T-cell (primary cell): Measurements from ENCODE around the gene PNPLA7. TPM values are rescaled to one million over a fixed set of nuclear protein-coding genes. Genes with fewer than 3 reads are reported as not detected.
A peak's percentile ranks its signal among the peaks of the same experiment; 100 is the strongest.
"Not testable (repeated sequence)": the region's sequence is repeated elsewhere in the genome, so short reads cannot be mapped to it uniquely, and the experiment has no call there.

Experiments used
- ATAC-seq, 4 experiments: fragments of 200-7000 bp in 3 of 4; fragments of 150-1000 bp in 1 of 4; cut with Tn5 transposase; replicated peaks in 1 of 4; 1 replicate in 3 of 4; 2 replicates in 1 of 4; pipeline ENCODE4 v1.10.0; 2021; ENCODE audit warnings: moderate library complexity in 3 of 4, mild to moderate bottlenecking in 2 of 4, moderate number of reproducible peaks in 1 of 4
- CTCF ChIA-PET, 2 donors: fragments of 300-600 bp; sonication (Branson Sonifier 250); formaldehyde crosslinking; loops; one replicate each; lab custom pipeline; 2022; ENCODE audit warnings: antibody characterized with exemption in 2 of 2; lab: Charles Lee
- POLR2A ChIA-PET, 2 donors: fragments of 300-600 bp; sonication (Branson Sonifier 250); formaldehyde crosslinking; loops; one replicate each; lab custom pipeline; 2022; ENCODE audit warnings: antibody characterized with exemption in 2 of 2; lab: Charles Lee
- DNase-seq, 35 experiments: peaks; one replicate each; pipeline versions ENCODE4 v3.0.0 to v3.0.0-alpha.2; 2013 to 2023
- H3K27ac ChIP-seq: one replicate; pipeline ENCODE4 v1.5.1; 2013; ENCODE audit warnings: low read length
- H3K27me3 ChIP-seq, 2 experiments: replicated peaks in 1 of 2; 1 replicate in 1 of 2; 2 replicates in 1 of 2; pipeline versions ENCODE4 v1.6.1 to v1.7.0; 2013; ENCODE audit warnings: low read length in 1 of 2, mixed read lengths in 1 of 2; ENCODE audit not compliant: control insufficient read depth in 2 of 2, insufficient read depth in 2 of 2; ENCODE audit errors: extremely low read depth in 1 of 2
- H3K36me3 ChIP-seq, 2 donors: 1 replicate in 1 of 2; 2 replicates in 1 of 2; pipeline versions ENCODE4 v1.6.1 to v1.7.0; 2013; ENCODE audit warnings: low read length in 1 of 2; ENCODE audit not compliant: control insufficient read depth in 2 of 2, insufficient read depth in 1 of 2; ENCODE audit errors: extremely low read depth in 1 of 2
- H3K4me1 ChIP-seq, 2 experiments: 1 replicate in 1 of 2; 2 replicates in 1 of 2; pipeline versions ENCODE4 v1.6.1 to v1.7.0; 2013; ENCODE audit warnings: low read length in 2 of 2, mixed read lengths in 1 of 2; ENCODE audit not compliant: insufficient read depth in 2 of 2, control insufficient read depth in 1 of 2; ENCODE audit errors: extremely low read depth in 1 of 2
- H3K4me3 ChIP-seq, 2 donors: 1 replicate in 1 of 2; 2 replicates in 1 of 2; pipeline versions ENCODE4 v1.5.1 to v1.7.0; 2013; ENCODE audit warnings: mild to moderate bottlenecking in 2 of 2, low read length in 1 of 2, moderate library complexity in 1 of 2; ENCODE audit not compliant: control insufficient read depth in 1 of 2; ENCODE audit errors: extremely low read depth in 1 of 2
- H3K9me3 ChIP-seq: 2 replicates; pipeline ENCODE4 v1.7.0; 2013
- H3K27ac Mint-ChIP-seq, 2 donors: one replicate each; pipeline ENCODE4 v1.8.0; 2020 to 2021; ENCODE audit warnings: mild to moderate bottlenecking in 2 of 2, mixed read lengths in 2 of 2
- H3K27me3 Mint-ChIP-seq, 2 donors: one replicate each; pipeline ENCODE4 v1.8.0; 2021 to 2022; ENCODE audit warnings: mixed read lengths in 2 of 2
- H3K36me3 Mint-ChIP-seq: one replicate; pipeline ENCODE4 v1.8.0; 2021; ENCODE audit warnings: mixed read lengths
- H3K4me1 Mint-ChIP-seq, 3 donors: one replicate each; pipeline ENCODE4 v1.8.0; 2020 to 2022; ENCODE audit warnings: mixed read lengths in 3 of 3, mild to moderate bottlenecking in 1 of 3
- H3K4me3 Mint-ChIP-seq, 3 donors: one replicate each; pipeline ENCODE4 v1.8.0; 2020 to 2022; ENCODE audit warnings: mild to moderate bottlenecking in 3 of 3, mixed read lengths in 3 of 3, moderate library complexity in 3 of 3
- H3K9me3 Mint-ChIP-seq, 3 donors: one replicate each; pipeline ENCODE4 v1.8.0; 2020 to 2022; ENCODE audit warnings: mixed read lengths in 3 of 3
- WGBS: methylation state at CpG from one replicate; pipeline ENCODE4 v1.1.5; 2013; ENCODE audit warnings: missing lambda C conversion rate; ENCODE audit not compliant: insufficient coverage; 5-methylcytosine and 5-hydroxymethylcytosine counted together
- total RNA-seq, 35 experiments: library from RNA in 6 of 35; stranded (reverse) in 6 of 35; fragments of 120-200 nt in 1 of 35; gene quantifications; one replicate each; pipeline versions ENCODE4 v1.2.1 to v1.2.4 and lab custom pipeline; 2013 to 2026

PNPLA7 gene
- total RNA-seq, 5 donors from 2014 or later (not counting 1 experiment from before 2014, with no cell fraction given): 11.7 to 20.0 (median 15.6) TPM

- DNase-seq: peak in 7 of 35 experiments; percentile 11 to 43 (median 26)
- H3K36me3 Mint-ChIP-seq: no peaks in the 10 kb centered on the region
- H3K9me3 Mint-ChIP-seq: no peaks in the 10 kb centered on the region
- H3K27me3 ChIP-seq: peaks cover 0 to 20% of the 10 kb centered on the region in 2 experiments
- H3K4me3 ChIP-seq: peak overlapping the region in 1 of 2 donors; percentile 24
- H3K4me1 ChIP-seq: peaks cover 0 to 29% of the 10 kb centered on the region in 2 experiments
- peak in 2 of 4 experiments; percentile 33 to 41 for ATAC-seq
- 18% methylated on average over 15 of the region's 30 CpGs for WGBS
- no peaks in the 10 kb centered on the region for H3K9me3 ChIP-seq
- H3K4me1 Mint-ChIP-seq: peaks cover 0 to 21% (median 14%) of the 10 kb centered on the region in 3 donors
- H3K27ac ChIP-seq: no peak overlapping the region
- H3K27ac Mint-ChIP-seq: no peak overlapping the region
- H3K4me3 Mint-ChIP-seq: peak overlapping the region in 1 of 3 donors; percentile 42
- H3K36me3 ChIP-seq: no peaks in the 10 kb centered on the region
- no peaks in the 10 kb centered on the region for H3K27me3 Mint-ChIP-seq
- ChIA-PET POLR2A (no interaction called here), CTCF (no interaction called here)
Measured at GRCh38 chr9:137411645-137412380, 138.4 kb downstream of the PNPLA7 start.

GRCh38 chr9:137411260-137411644 is 138.9 kb downstream of the PNPLA7 start:
- Mint-ChIP-seq H3K27ac (no peak overlapping the region), H3K36me3 (no peaks in the 10 kb centered on the region), H3K4me1 (peaks cover under 1 to 21% (median 14%) of the 10 kb centered on the region in 3 donors), H3K4me3 (peak overlapping the region in 1 of 3 donors; percentile 42), H3K9me3 (no peaks in the 10 kb centered on the region), H3K27me3 (no peaks in the 10 kb centered on the region)
- no peak for DNase-seq
- Histone ChIP-seq H3K36me3 (no peaks in the 10 kb centered on the region), H3K27ac (no peak overlapping the region), H3K27me3 (peaks cover 0 to 26% of the 10 kb centered on the region in 2 experiments), H3K4me1 (peaks cover 0 to 32% of the 10 kb centered on the region in 2 experiments), H3K9me3 (no peaks in the 10 kb centered on the region), H3K4me3 (peak overlapping the region in 1 of 2 donors; percentile 24)
- WGBS: 14% methylated on average over 12 of the region's 17 CpGs
- peak in 1 of 4 experiments; percentile 16 for ATAC-seq
- CTCF ChIA-PET: no interaction called here
- POLR2A ChIA-PET: no interaction called here

GRCh38 chr9:137410891-137411249 is 139.3 kb downstream of the PNPLA7 start:
- Mint-ChIP-seq H3K4me1 (peaks cover 4 to 23% (median 14%) of the 10 kb centered on the region in 3 donors), H3K9me3 (no peaks in the 10 kb centered on the region), H3K27me3 (peaks cover 0 to 3% of the 10 kb centered on the region in 2 donors), H3K4me3 (peak overlapping the region in 1 of 3 donors; percentile 42), H3K27ac (no peak overlapping the region), H3K36me3 (no peaks in the 10 kb centered on the region)
- CTCF ChIA-PET: no interaction called here
- no peak for ATAC-seq
- H3K27me3 ChIP-seq: peaks cover 0 to 29% of the 10 kb centered on the region in 2 experiments
- no peak for DNase-seq
- no peaks in the 10 kb centered on the region for H3K36me3 ChIP-seq
- H3K27ac ChIP-seq: no peak overlapping the region
- peaks cover 0 to 33% of the 10 kb centered on the region in 2 experiments for H3K4me1 ChIP-seq
- 88% methylated on average over 8 of the region's 15 CpGs for WGBS
- POLR2A ChIA-PET: no interaction called here
- H3K4me3 ChIP-seq: no peak overlapping the region
- H3K9me3 ChIP-seq: no peaks in the 10 kb centered on the region

GRCh38 chr9:137410236-137410890 is 139.8 kb downstream of the PNPLA7 start:
- not testable (repeated sequence) for H3K27ac Mint-ChIP-seq

More at GRCh38 chr9:137410236-137410890, 139.8 kb downstream of the PNPLA7 start:
- H3K27me3 Mint-ChIP-seq, H3K9me3 Mint-ChIP-seq, H3K36me3 Mint-ChIP-seq, CTCF ChIA-PET, ATAC-seq, DNase-seq, H3K27ac ChIP-seq, POLR2A ChIA-PET, H3K36me3 ChIP-seq, H3K4me3 ChIP-seq, H3K9me3 ChIP-seq: not testable (repeated sequence)
- H3K4me1 ChIP-seq: peaks cover 0 to 33% of the 10 kb centered on the region in 2 experiments
- peaks cover 8 to 27% (median 12%) of the 10 kb centered on the region in 3 donors for H3K4me1 Mint-ChIP-seq
- peaks cover 0 to 34% of the 10 kb centered on the region in 2 experiments for H3K27me3 ChIP-seq
- H3K4me3 Mint-ChIP-seq: peak overlapping the region in 1 of 3 donors; percentile 42
- 49% methylated on average over 12 of the region's 18 CpGs for WGBS

Other genes with a start within 250 kb of the PNPLA7 start
- gene NRARP, start 248.1 kb downstream of the PNPLA7 start, total RNA-seq: 1 to 10 TPM in 4 of 5 donors, under 1 TPM in 1; 0.55 to 2.7 (median 1.7) TPM
- 10 to 100 TPM; 18.5 to 43.8 (median 38.0) TPM for gene EXD3, start 127.2 kb downstream of the PNPLA7 start, total RNA-seq
- 10 to 100 TPM in 2 of 5 donors, 1 to 10 TPM in 3; 6.4 to 11.7 (median 8.1) TPM for gene NOXA1, start 127.0 kb downstream of the PNPLA7 start, total RNA-seq
- not detected for gene ENTPD8, start 109.0 kb downstream of the PNPLA7 start, total RNA-seq
- gene NSMF, start 91.1 kb downstream of the PNPLA7 start, total RNA-seq: 10 to 100 TPM; 40.5 to 89.5 (median 51.7) TPM
- 100 to 1,000 TPM in 2 of 5 donors, 10 to 100 TPM in 3; 33.0 to 158 (median 85.4) TPM for gene MRPL41, start 1.5 kb upstream of the PNPLA7 start, total RNA-seq
- 10 to 100 TPM; 45.0 to 71.0 (median 66.3) TPM for gene DPH7, start 28.5 kb upstream of the PNPLA7 start, total RNA-seq
- 10 to 100 TPM; 18.7 to 42.0 (median 33.3) TPM for gene ZMYND19, start 40.1 kb upstream of the PNPLA7 start, total RNA-seq
- gene ARRDC1, start 55.3 kb upstream of the PNPLA7 start, total RNA-seq: 100 to 1,000 TPM in 3 of 5 donors, 10 to 100 TPM in 2; 54.7 to 123 (median 103) TPM
- 100 to 1,000 TPM; 113 to 124 (median 121) TPM for gene EHMT1, start 68.6 kb upstream of the PNPLA7 start, total RNA-seq